ENCODE data around the gene ADGRD1.

The ADGRD1 gene

GRCh38 chr12:130987151-130987931 lies 33.6 kb downstream of the ADGRD1 start:
- DNase-seq (ENCODE audit: extremely low read depth, low read depth): no peak
- no peak for TF ChIP-seq CTCF (IDR thresholded peaks at IDR 0.05; ENCODE audit: low read depth, low read length)

GRCh38 chr12:130988261-130988660 lies 34.6 kb downstream of the ADGRD1 start:
- TF ChIP-seq CTCF (IDR thresholded peaks at IDR 0.05; ENCODE audit: low read depth, low read length): no peak

GRCh38 chr12:130988751-130989150 lies 35.0 kb downstream of the ADGRD1 start:
- TF ChIP-seq CTCF (IDR thresholded peaks at IDR 0.05; ENCODE audit: low read depth, low read length): no peak
- DNase-seq (ENCODE audit: extremely low read depth, low read depth): no peak

More at GRCh38 chr12:130988261-130988660, 34.6 kb downstream of the ADGRD1 start:
- no peak for DNase-seq (ENCODE audit: extremely low read depth, low read depth)

DNA sequence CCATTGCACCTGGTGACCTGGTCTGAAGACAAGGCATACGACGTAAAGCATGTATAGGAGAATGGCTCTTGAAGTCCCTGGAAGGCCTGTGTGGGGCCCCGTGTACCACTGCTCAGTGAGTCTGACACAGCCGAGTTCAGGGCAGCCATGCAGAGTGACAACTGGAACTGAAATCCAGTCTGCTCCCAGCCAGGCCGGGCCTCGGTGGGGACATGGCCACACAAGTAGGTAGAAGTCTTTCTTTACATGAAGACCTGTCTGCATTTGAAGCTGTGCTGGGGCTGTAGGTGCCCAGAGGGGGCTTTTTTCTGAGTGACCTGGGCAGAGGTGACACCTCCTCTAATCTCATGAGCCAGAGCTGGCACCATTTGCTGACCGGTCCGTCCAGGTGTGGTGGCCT lies 35.7 kb downstream of the ADGRD1 start:
- TF ChIP-seq CTCF (IDR thresholded peaks at IDR 0.05; ENCODE audit: low read depth, low read length): no peak
- no peak for DNase-seq (ENCODE audit: extremely low read depth, low read depth)

DNA sequence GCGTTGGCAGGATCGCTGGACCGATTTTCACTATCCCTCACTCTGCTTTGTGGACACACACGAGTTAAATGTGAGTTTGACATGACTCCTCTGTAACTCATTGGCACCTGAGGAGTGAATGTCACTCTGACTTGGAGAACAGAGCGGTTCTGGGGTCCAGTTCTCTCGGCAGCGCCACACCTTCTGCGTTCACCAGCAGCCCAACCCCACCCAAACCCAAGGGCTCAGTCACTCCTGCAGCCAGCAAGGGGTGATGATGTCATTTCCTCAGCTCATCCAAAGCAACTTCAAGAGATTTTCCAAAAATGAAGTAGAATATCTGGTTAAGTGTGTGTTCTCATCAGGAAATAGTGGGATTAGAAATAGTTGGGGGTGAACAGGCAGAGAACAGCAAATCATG lies 36.3 kb downstream of the ADGRD1 start:
- TF ChIP-seq CTCF (IDR thresholded peaks at IDR 0.05; ENCODE audit: low read depth, low read length): no peak

GRCh38 chr12:130992448-130992847 lies 38.7 kb downstream of the ADGRD1 start:
- TF ChIP-seq CTCF (IDR thresholded peaks at IDR 0.05; ENCODE audit: low read depth, low read length): no peak
- no peak for DNase-seq (ENCODE audit: extremely low read depth, low read depth)

More for the DNA sequence above, 36.3 kb downstream of the ADGRD1 start:
- no peak for DNase-seq (ENCODE audit: extremely low read depth, low read depth)

DNA sequence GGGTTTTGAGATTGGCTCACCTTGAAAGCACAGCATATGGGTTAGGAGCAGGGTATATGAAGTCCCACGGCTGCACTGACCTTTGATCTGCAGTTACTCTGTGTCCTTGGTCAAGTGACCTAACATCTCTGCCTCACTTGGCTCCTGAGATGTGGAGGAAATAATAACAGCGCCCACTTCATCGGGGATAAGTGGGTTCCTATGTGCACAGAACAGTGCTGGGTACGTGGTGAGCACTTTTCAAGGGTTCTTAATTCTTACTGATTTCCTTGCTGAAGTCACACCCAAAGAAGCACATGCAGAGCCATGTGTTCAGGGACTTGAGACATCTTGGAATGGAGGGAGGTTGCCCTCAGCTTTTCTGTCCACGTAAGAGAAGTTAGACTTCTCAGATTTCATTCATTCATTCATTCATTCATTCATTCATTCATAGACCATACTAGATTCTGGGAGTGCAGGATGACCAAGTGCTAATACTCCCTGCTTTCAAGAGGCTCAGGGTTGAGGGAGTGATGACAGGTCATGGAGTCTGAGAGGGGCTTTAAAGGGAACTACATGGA lies 39.4 kb downstream of the ADGRD1 start:
- TF ChIP-seq CTCF (IDR thresholded peaks at IDR 0.05; ENCODE audit: low read depth, low read length): no peak
- DNase-seq (ENCODE audit: extremely low read depth, low read depth): no peak
